HG03097 (cell line): ENCODE measurements around the gene CABLES2.

Experiments used
- ATAC-seq: cut with Tn5 transposase; IDR thresholded peaks from one replicate; pipeline ENCODE4 v1.9.1; 2021; ENCODE audit not compliant: unreplicated experiment, low FRiP score

Gene CABLES2

DNA sequence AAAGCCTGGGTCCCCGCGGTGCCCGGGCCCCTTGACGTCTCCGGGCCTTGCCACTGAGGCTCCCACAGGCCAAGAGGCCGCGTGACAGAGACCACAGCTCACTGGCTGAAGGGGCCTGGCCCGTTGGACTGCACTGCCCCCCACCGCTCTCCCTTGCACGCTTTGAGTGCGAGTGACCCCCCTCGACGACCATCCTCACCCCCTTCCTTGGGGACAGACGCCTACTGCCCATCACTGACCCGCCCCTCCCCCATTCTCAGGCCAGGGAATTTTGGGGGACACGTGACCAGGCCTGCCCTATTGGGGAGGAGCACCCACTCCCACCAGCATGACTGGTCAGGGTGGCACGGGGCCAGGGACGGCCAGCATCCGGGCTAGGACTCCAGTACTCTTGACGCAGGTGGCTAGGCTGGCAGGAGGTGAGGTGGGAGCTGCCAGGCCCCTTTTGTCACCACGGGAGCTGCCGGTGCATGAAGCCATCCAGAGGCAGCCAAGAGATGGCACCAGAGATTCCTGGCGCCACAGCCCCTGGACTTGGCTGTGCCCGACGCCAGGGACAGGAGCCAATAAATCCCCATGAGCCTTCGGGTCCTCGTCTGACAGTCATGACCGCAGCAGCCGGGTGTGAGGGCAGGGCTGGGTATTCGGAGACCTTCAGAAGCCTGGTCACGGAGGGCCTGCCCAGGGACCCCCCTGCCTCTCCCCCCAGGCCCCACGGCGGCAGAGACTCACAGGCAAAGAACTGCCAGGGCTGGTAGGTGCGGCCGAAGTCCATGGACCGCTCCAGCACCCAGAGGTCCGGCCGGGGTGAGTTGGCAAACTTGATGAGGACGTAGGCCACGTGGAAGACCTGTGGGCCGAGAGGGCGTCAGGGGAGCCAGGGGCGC is 54.4 kb downstream of the CABLES2 start:
- ATAC-seq, result no peak

DNA sequence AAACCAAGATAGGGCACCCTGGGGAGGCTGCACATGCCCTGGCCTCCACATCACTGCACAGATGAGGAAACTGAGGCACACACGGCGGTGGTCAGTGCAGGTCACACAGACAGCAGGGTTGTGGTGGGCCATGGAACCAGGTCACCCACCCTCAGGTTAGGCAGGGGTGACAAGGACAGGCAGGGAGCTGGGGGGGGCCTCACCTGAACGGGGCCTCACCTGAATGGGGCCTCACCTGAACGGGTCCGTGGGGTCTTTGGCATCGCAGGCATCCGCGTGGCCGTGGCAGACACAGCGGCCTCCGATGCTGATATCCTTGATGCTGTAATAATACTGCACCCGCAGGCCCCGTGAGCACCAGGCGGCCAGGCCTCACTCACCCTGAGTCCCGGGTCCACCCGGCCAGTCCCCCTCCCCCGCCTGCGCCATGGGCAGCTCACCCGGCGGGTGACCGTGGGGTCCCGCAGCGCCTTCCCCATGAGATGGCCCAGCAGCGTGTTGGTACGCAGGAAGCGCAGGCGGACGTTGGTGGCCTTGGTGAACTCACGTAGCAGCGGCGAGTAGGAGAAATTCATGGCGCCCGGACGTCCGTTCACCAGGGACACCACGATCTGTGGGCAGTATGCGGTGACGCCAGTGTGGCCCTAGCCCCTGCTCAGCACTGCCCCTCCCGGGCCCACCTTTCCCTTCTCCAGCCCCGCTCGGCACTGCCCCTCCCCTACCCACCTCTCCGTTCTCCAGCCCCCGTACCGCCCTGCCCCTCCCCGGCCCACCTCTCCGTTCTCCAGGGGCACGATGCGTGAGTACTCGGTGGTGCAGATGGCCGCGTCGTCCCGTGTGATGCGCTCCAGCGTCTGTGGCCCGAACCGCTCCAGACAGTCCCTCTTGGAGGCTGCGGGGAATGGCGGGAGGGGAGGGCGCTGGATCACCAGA is 55.4 kb downstream of the CABLES2 start:
- ATAC-seq, result no peak

DNA sequence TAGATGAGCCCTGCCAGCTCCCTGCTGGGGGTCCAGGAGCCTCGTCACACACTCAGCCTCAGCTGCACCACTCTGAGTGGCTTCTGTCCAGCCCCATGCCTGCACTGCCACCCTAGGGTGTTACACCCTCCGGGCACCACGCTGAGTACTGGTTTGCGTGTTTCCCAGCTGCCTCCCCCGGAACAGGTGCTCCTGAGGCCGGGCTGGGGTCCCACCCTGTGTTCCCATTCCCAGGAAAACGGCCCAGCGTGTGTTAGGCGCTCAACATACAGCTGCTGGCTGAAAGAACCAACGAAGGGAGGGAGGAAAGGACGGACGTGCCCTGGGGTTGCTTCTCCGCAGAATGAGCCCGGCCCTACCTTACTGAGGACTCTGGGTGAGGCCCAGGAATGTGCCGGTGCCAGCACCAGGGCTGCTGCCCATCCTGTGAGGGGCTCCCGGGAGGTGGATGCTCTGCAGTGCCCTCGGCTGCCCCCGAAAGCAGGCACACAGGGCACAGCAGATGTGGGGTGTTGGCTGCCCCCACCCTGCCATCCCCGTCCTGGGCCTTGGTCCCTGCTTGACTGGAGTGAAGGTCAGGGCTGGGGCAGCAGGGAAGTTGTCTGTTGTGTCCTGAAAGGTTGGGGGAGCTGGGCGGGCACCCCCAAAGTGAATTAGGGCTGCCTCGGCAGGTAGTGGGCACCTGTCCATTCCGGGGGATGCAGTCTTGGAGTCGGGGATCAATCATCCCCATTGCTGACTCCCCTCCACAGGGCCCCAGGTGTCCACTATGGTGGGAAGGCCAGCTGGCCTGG is 56.3 kb downstream of the CABLES2 start:
- ATAC-seq, result no peak

DNA sequence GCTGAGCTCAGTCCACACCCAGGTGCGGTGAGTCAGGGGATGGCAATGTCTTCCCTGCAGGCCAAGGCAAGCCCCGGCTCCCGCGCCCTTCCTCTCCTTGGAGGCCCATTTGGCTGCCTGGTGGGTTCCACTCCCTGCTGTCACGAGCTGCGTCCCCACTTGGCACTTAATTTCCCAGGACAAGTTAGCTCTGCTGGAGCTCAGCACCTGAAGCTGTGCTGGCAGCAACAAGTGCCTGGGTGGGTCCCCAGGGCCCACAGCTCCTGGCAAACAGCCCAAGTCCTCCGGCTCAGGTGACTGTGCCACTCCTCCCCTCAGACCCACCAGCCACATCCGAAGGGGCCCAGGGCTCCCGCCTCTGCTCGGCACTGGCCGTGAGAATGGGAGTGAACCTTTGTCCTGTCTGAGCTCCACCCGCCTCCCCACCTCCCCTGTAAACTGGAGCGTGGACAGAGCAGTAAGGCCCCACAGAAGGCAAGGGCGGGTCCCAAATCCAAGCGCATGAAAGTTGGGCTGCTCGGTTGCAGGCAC is 56.9 kb downstream of the CABLES2 start:
- ATAC-seq, result no peak

DNA sequence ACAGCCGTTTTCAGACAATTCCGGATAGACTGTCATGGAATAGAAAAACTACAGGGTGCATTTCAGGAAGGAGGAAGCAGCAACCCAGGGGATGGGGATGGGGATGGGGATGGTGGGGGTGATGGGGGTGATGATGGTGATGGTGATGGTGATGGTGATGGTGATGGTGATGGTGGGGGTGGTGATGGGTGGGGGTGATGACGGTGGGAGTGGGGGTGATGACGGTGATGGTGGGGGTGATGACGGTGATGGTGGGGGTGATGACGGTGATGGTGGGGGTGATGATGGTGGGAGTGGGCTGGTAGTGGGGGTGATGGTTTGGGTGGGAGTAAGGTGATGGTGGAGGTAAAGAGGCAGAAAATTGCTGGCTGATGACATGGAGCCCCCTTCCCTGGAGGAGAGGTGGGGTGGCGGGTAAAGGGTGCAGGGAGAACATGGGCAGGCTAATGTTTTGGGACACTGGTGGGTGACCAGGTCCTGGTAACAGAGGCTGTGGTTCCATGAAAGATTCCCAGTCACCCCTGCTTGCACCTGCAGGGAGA is 57.5 kb downstream of the CABLES2 start:
- ATAC-seq, result no peak

DNA sequence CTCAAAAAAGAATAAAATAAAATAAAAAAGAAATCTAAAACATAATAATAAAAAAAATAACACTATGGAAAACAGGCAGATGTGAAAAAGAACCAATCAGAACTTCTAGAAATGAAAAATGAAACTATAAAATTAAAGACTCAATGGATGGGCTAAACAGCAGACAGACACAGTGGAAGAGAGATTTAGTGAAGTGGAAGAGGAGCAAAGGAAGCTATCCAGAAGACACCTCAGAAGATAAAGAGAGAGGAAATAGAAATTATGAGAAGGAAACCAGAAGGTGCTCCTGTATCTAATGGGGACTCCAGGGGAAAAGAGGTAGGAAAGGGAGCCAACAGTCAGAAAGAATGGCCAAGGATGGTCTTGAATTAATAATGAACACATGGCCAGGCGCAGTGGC is 58.5 kb downstream of the CABLES2 start:
- no peak for ATAC-seq

DNA sequence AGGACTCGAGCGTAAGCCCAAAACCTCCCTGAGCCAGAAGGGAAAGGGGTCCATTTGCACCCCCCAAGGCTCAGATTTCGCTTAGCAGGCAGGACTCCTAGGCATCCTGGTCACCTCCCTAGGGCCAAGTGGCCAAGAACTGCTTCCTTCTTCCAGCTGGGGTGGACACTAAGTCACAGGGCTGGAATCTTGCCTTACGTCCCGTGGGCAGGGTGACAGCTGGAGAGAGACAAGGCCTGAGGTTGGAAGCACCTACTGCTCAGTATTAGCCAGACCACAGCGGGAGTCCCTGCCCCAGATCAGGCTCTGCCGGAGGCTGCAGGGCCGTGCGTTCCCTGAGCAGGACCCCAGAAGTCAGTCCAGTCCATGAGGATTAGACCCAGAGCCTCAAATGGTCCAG is 59.6 kb downstream of the CABLES2 start:
- ATAC-seq, result no peak

DNA sequence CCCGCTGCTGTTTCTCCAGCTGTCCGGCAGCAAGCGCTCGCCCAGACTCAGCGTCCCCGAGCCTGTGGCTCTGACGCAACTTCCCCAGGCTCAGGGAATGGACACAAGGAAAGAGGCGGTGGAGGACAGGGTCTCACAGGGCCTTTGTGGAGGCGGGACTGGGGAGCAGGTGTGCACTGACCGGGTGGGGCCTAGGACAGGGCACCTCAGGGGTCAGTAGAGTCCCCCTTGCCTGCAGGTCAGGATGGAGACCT is 60.0 kb downstream of the CABLES2 start:
- no peak for ATAC-seq

DNA sequence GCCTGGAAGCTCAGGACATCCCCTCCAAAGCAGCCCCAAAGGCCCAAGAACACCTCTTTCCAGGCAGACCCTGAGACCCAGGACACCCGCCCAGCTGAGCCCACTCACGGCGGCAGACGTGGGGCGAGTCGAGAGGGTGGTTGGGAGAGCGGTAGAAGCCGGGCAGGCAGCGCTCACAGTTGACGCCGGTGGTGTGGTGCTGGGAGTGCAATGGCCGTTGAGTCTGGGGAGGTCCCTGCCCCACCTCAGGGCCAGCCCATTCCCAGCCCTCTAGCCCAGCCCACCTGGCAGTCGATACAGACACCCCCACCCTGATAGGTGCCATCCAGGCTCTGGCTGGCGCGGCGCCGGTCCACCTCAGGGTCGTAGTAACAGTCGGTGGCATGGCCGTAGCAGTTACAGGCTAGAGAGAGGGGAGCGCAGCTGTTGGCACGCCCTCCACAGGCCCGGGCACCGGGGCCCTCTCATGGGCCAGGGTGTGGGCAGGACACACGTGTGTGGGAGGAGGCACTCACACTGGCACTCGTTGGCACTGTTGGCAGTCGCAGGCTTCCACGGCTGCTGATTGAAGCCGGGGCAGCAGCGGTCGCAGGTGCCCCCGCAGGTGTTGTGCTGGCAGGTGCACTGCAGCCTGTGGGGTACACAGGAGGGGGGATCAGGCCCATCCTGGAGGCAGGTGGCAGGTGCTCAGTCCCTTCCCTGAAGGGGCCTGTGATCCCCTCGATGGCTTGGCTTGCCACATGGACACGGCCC is 60.5 kb downstream of the CABLES2 start:
- ATAC-seq, result no peak

DNA sequence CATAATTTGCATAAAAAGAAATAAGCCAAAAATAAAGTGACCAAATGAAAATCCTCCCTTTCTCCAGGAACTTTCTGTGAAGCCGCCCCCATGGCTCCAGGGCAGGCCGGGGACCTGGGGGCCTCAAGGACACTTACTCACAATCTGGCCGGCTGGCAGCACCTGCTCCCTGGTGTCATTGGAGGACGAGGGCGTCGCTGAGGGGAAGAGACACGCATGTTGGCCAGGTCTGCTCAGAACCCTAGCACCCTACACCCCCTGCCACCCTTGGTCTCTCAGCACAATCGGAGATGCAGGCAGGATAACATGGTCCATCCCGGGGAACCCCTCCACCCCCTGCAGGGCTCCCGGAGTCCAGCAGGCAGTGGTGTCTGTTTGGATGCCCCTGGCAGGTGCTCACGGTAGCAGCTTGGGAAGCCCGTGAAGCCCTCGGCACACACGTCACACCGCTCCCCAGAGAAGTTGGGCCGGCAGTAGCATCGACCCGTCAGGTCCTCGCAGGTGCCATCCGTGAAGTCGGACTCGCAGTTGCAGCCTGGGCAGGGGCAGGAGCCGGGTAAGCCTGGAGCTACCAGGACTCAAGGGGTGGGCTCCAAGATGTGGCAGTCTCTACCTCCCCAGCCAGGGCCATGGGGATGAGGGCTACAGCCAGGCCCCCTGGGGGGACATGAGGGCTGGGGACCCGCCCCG is 61.3 kb downstream of the CABLES2 start:
- no peak for ATAC-seq

DNA sequence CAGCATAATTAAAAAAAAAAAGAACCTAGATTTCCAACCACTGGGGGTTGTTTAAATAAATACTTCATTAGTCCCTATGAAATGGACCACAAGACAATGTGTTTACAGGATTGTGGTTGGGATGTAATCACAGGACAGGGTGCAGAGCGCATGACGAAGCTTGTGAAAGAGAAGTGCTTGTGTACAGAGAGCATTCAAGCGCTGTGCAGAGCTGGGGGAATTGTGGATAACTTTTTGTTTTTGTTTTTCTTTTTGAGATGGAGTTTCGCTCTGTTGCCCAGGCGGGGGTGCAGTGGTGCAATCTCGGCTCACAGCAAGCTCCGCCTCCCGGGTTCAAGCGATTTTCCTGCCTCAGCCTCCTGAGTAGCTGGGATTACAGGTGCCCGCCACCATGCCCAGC is 62.3 kb downstream of the CABLES2 start:
- ATAC-seq, result no peak

DNA sequence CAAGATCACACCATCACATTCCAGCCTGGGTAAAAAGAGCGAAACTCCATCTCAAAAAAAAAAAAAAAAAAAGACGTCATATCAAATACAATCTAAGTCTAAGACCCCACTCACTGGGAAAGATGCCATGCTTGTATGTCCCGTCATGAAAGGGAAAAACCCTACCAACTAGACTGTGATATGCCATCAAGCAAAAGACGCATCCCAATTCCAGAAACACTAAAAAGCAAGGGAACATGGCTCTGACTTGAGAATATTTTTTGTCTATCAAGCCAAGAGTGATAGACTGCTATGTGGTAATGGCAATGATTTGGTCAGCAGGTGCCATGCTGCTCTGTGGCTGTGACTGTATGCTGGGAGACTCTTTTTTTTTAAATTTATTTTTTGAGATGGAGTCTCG is 63.0 kb downstream of the CABLES2 start:
- no peak for ATAC-seq

DNA sequence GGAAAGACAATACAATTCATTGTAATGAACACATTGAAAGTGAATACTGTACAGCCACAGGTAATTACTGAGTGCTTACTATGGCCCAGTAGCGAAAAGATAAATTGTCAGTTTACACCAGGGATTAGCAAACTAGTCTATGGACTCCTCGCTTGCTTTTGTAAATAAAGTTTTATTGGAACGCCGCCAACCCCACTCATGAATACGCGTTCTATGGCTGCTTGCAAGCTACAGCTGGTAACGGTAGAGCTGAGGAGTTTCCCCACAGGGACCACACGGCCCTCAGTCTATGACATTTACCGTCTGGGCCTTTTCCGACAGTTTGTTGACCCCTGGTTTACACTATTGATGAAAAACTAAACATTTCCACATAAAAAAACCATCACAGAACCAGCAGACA is 64.2 kb downstream of the CABLES2 start:
- no peak for ATAC-seq

DNA sequence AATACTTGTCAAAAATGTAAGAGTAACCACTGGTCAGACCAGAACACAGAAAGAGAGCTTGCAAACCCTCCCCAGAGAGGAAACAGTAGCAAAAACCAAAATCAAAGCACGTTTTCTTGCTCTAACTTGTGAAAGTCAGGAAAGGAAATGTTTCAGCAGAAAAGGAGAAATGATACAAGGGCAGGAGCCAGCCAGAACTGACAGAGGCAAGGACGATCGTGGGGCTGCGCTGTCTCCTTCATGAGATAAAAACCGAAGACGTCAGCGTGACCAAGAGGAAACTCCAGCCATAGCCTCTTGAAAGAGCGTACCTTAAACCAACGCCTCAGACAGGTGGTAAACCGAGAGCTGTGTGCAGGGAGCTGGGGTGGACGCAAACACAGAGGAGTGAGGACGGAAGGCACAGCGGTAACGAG is 67.4 kb downstream of the CABLES2 start:
- peak; percentile 66 for ATAC-seq
